ENCODE results near the gene SLC28A2. TPM values are rescaled to one million over a fixed set of nuclear protein-coding genes. Genes with fewer than 3 reads are reported as not detected.
"Not testable (repeated sequence)": the region's sequence is repeated elsewhere in the genome, so short reads cannot be mapped to it uniquely, and the experiment has no call there.

The SLC28A2 gene
- total RNA-seq, 1 experiment from 2014 or later: not detected

GRCh38 chr15:45307230-45307924, 55.3 kb downstream of the SLC28A2 start:
- Histone ChIP-seq H2BK5ac (ENCODE audit: insufficient read length, low read length) (no peak overlapping the region), H3K9me3 (ENCODE audit: control insufficient read depth, low read depth, low read length) (no peaks in the 10 kb centered on the region), H3K18ac (ENCODE audit: insufficient read length, low read depth, low read length) (no peak overlapping the region), H3K56ac (ENCODE audit: insufficient read length, low read depth, low read length) (no peak overlapping the region), H4K8ac (replicated peaks; ENCODE audit: insufficient read length, low read depth, low read length) (no peak overlapping the region), H2BK120ac (ENCODE audit: low read depth, low read length, poor library complexity, severe bottlenecking) (no peak overlapping the region), H3T11ph (ENCODE audit: low read length) (no peak overlapping the region), H3K79me2 (ENCODE audit: insufficient read depth, low read length) (no peaks in the 10 kb centered on the region), H3K14ac (ENCODE audit: insufficient read depth, low read length) (no peak overlapping the region), H3K4me2 (ENCODE audit: insufficient read depth, insufficient read length, low read length) (no peak overlapping the region), H2BK20ac (ENCODE audit: low read depth, low read length, poor library complexity, severe bottlenecking) (no peak overlapping the region), H3K9ac (ENCODE audit: extremely low read depth, insufficient read length, low read length) (no peak overlapping the region), H3K23me2 (ENCODE audit: insufficient read length, low read depth, low read length, poor library complexity, severe bottlenecking) (no peaks in the 10 kb centered on the region), H2BK15ac (ENCODE audit: low read depth, low read length) (no peak overlapping the region), H4K91ac (ENCODE audit: insufficient read length, low read depth, low read length) (no peak overlapping the region), H3K79me1 (ENCODE audit: insufficient read depth, low read depth, low read length, poor library complexity, severe bottlenecking) (no peaks in the 10 kb centered on the region), H2BK12ac (ENCODE audit: insufficient read length, low read depth, low read length) (no peak overlapping the region), H2AFZ (ENCODE audit: low read length) (no peak overlapping the region), H4K5ac (ENCODE audit: insufficient read length, low read depth, low read length) (no peak overlapping the region), H3K27ac (ENCODE audit: insufficient read length, low read depth, low read length) (no peak overlapping the region), H3K4ac (ENCODE audit: low read depth, low read length) (no peak overlapping the region), H3K27me3 (ENCODE audit: insufficient read depth, low read length) (no peaks in the 10 kb centered on the region), H3K23ac (ENCODE audit: insufficient read length, low read depth, low read length) (no peak overlapping the region), H2AK5ac (ENCODE audit: insufficient read length, low read length) (no peak overlapping the region), H4K20me1 (ENCODE audit: control insufficient read depth, insufficient read depth, insufficient read length) (no peaks in the 10 kb centered on the region), H3K4me1 (ENCODE audit: insufficient read depth, low read length) (no peaks in the 10 kb centered on the region)
- Mint-ChIP-seq H3K36me3 (ENCODE audit: insufficient read depth in 1 of 3, low read depth in 3 of 3) (no peaks in the 10 kb centered on the region), H3K9me3 (peaks cover 8 to 19% of the 10 kb centered on the region in 2 experiments; a peak in 3 of 5 replicates), H3K27me3 (ENCODE audit: low read depth) (peaks cover 26% of the 10 kb centered on the region), H3K27ac (no peak overlapping the region), H3K4me1 (peaks cover 0 to 2% of the 10 kb centered on the region in 2 experiments; a peak in 1 of 4 replicates), H3K4me3 (no peak overlapping the region)
- DNase-seq: no peak
- no CpG with 5 or more reads among the region's 5 CpGs for WGBS (ENCODE audit: extremely low coverage, insufficient read length, low lambda C conversion rate)
- peak; percentile 46 for TF ChIP-seq CTCF (conservative IDR thresholded peaks at IDR 0.05)

GRCh38 chr15:45314117-45314516, 62.1 kb downstream of the SLC28A2 start:
- not testable (repeated sequence) for H3K79me1 ChIP-seq (ENCODE audit: insufficient read depth, low read depth, low read length, poor library complexity, severe bottlenecking); H2BK120ac ChIP-seq (ENCODE audit: low read depth, low read length, poor library complexity, severe bottlenecking); H2BK5ac ChIP-seq (ENCODE audit: insufficient read length, low read length); DNase-seq; H3K9me3 ChIP-seq (ENCODE audit: control insufficient read depth, low read depth, low read length); H3K4me1 Mint-ChIP-seq; H3K4me2 ChIP-seq (ENCODE audit: insufficient read depth, insufficient read length, low read length); H3K4me3 Mint-ChIP-seq; H3K27me3 ChIP-seq (ENCODE audit: insufficient read depth, low read length); H2AFZ ChIP-seq (ENCODE audit: low read length); H4K8ac ChIP-seq (replicated peaks; ENCODE audit: insufficient read length, low read depth, low read length); H3K4me1 ChIP-seq (ENCODE audit: insufficient read depth, low read length); H3K23ac ChIP-seq (ENCODE audit: insufficient read length, low read depth, low read length); H3K23me2 ChIP-seq (ENCODE audit: insufficient read length, low read depth, low read length, poor library complexity, severe bottlenecking); H2BK15ac ChIP-seq (ENCODE audit: low read depth, low read length); H3K9me3 Mint-ChIP-seq; H3K27ac ChIP-seq (ENCODE audit: insufficient read length, low read depth, low read length); H2BK12ac ChIP-seq (ENCODE audit: insufficient read length, low read depth, low read length); H4K20me1 ChIP-seq (ENCODE audit: control insufficient read depth, insufficient read depth, insufficient read length); H3K18ac ChIP-seq (ENCODE audit: insufficient read length, low read depth, low read length); H3K56ac ChIP-seq (ENCODE audit: insufficient read length, low read depth, low read length); H3K27ac Mint-ChIP-seq; H3K4ac ChIP-seq (ENCODE audit: low read depth, low read length); H2BK20ac ChIP-seq (ENCODE audit: low read depth, low read length, poor library complexity, severe bottlenecking); H4K91ac ChIP-seq (ENCODE audit: insufficient read length, low read depth, low read length); H3K36me3 Mint-ChIP-seq (ENCODE audit: insufficient read depth in 1 of 3, low read depth in 3 of 3); H3K79me2 ChIP-seq (ENCODE audit: insufficient read depth, low read length); H4K5ac ChIP-seq (ENCODE audit: insufficient read length, low read depth, low read length); H3K14ac ChIP-seq (ENCODE audit: insufficient read depth, low read length); H3T11ph ChIP-seq (ENCODE audit: low read length); H3K9ac ChIP-seq (ENCODE audit: extremely low read depth, insufficient read length, low read length); H2AK5ac ChIP-seq (ENCODE audit: insufficient read length, low read length)
- no CpG with 5 or more reads among the region's 31 CpGs for WGBS (ENCODE audit: extremely low coverage, insufficient read length, low lambda C conversion rate)
- H3K27me3 Mint-ChIP-seq (ENCODE audit: low read depth): peaks cover 16% of the 10 kb centered on the region

Data from H9 (cell line).